Right atrium auricular region (tissue), 2 donors: ENCODE measurements around the gene PLCB4. TPM values are rescaled to one million over a fixed set of nuclear protein-coding genes. Genes with fewer than 3 reads are reported as not detected.

Source experiments
- DNase-seq: peaks from one replicate; pipeline ENCODE4 v3.0.0-alpha.2; 2019; ENCODE audit warnings: low spot score
- H3K27ac ChIP-seq, 2 donors: fragments of 200-600 bp; sonication (generic); 1 replicate in 1 of 2; 2 replicates in 1 of 2; pipeline ENCODE4 v1.5.1; 2016 to 2019
- H3K27me3 ChIP-seq, 2 donors: fragments of 200-600 bp; sonication (generic); one replicate each; pipeline versions ENCODE4 v1.5.1 to v1.6.0; 2017 to 2019
- H3K36me3 ChIP-seq: fragments of 200-600 bp; sonication (generic); one replicate; pipeline ENCODE4 v1.5.1; 2016
- H3K4me1 ChIP-seq, 2 donors: fragments of 200-600 bp; sonication (generic); one replicate each; pipeline versions ENCODE4 v1.5.1 to v1.6.0; 2017 to 2019
- H3K4me3 ChIP-seq, 2 donors: fragments of 200-600 bp; sonication (generic); 1 replicate in 1 of 2; 2 replicates in 1 of 2; pipeline ENCODE4 v1.5.1; 2017 to 2019; ENCODE audit warnings: mild to moderate bottlenecking in 1 of 2, moderate library complexity in 1 of 2
- H3K9me3 ChIP-seq, 2 donors: fragments of 200-600 bp; sonication (generic); one replicate each; pipeline ENCODE4 v1.5.1; 2019
- CTCF ChIP-seq, 2 donors: fragments of 200-600 bp; sonication (generic); IDR thresholded peaks; one replicate each; pipeline ENCODE4 v1.5.1; 2019; ENCODE audit warnings: antibody characterized with exemption in 2 of 2
- total RNA-seq, 2 donors: library from RNA; depleted of rRNA; stranded (reverse); fragments of >200 nt; gene quantifications; one replicate each; pipeline ENCODE4 v1.1.0, GENCODE V29; 2016

Gene PLCB4
- total RNA-seq, 2 donors from 2014 or later: 14.3 to 32.4 TPM

GRCh38 chr20:9186396-9186795, 117.5 kb downstream of the PLCB4 start:
- no peak for DNase-seq
- Histone ChIP-seq H3K27ac (no peak overlapping the region), H3K4me3 (no peak overlapping the region), H3K36me3 (no peaks in the 10 kb centered on the region), H3K9me3 (no peaks in the 10 kb centered on the region), H3K4me1 (peaks cover 0 to 11% of the 10 kb centered on the region in 2 donors), H3K27me3 (no peaks in the 10 kb centered on the region)
- no peak for TF ChIP-seq CTCF (IDR thresholded peaks at IDR 0.05)

GRCh38 chr20:9195031-9195430, 126.1 kb downstream of the PLCB4 start:
- H3K9me3 ChIP-seq: no peaks in the 10 kb centered on the region
- H3K27me3 ChIP-seq: no peaks in the 10 kb centered on the region
- no peak overlapping the region for H3K4me3 ChIP-seq
- TF ChIP-seq CTCF (IDR thresholded peaks at IDR 0.05): no peak
- no peak overlapping the region for H3K27ac ChIP-seq
- no peaks in the 10 kb centered on the region for H3K36me3 ChIP-seq
- H3K4me1 ChIP-seq: peaks cover 0 to 9% of the 10 kb centered on the region in 2 donors
- DNase-seq: no peak

GRCh38 chr20:9196110-9196509, 127.2 kb downstream of the PLCB4 start:
- Histone ChIP-seq H3K27ac (no peak overlapping the region), H3K4me1 (peaks cover 0 to 18% of the 10 kb centered on the region in 2 donors), H3K36me3 (no peaks in the 10 kb centered on the region), H3K9me3 (no peaks in the 10 kb centered on the region), H3K4me3 (no peak overlapping the region), H3K27me3 (no peaks in the 10 kb centered on the region)
- TF ChIP-seq CTCF (IDR thresholded peaks at IDR 0.05): no peak
- DNase-seq: no peak

GRCh38 chr20:9198460-9198859, 129.6 kb downstream of the PLCB4 start:
- H3K27ac ChIP-seq: no peak overlapping the region
- no peak overlapping the region for H3K4me3 ChIP-seq
- H3K36me3 ChIP-seq: no peaks in the 10 kb centered on the region
- no peaks in the 10 kb centered on the region for H3K27me3 ChIP-seq
- no peak for DNase-seq
- TF ChIP-seq CTCF (IDR thresholded peaks at IDR 0.05): no peak
- no peaks in the 10 kb centered on the region for H3K9me3 ChIP-seq
- H3K4me1 ChIP-seq: peaks cover 0 to 18% of the 10 kb centered on the region in 2 donors

- no peaks in the 10 kb centered on the region for H3K27me3 ChIP-seq
- H3K9me3 ChIP-seq: no peaks in the 10 kb centered on the region
- H3K36me3 ChIP-seq: no peaks in the 10 kb centered on the region
- no peak overlapping the region for H3K4me3 ChIP-seq
- H3K27ac ChIP-seq: no peak overlapping the region
- peaks cover 0 to 18% of the 10 kb centered on the region in 2 donors for H3K4me1 ChIP-seq
- TF ChIP-seq CTCF (IDR thresholded peaks at IDR 0.05): no peak
- DNase-seq: no peak
Observed at GRCh38 chr20:9200196-9200595, 131.3 kb downstream of the PLCB4 start.

- H3K4me3 ChIP-seq: no peak overlapping the region
- peaks cover 0 to 22% of the 10 kb centered on the region in 2 donors for H3K4me1 ChIP-seq
- H3K36me3 ChIP-seq: no peaks in the 10 kb centered on the region
- no peak overlapping the region for H3K27ac ChIP-seq
- no peaks in the 10 kb centered on the region for H3K9me3 ChIP-seq
- no peak for TF ChIP-seq CTCF (IDR thresholded peaks at IDR 0.05)
- H3K27me3 ChIP-seq: no peaks in the 10 kb centered on the region
- no peak for DNase-seq
Observed at GRCh38 chr20:9200620-9201019, 131.7 kb downstream of the PLCB4 start.
